BLaER1 treated with 17β-estradiol and CSF1 and Interleukin-3, amounts not matched to agents 10 nM and 100 nM (cell line): ENCODE results near the gene ANAPC7.
A peak's percentile ranks its signal among the peaks of the same experiment; 100 is the strongest.
"Not testable (repeated sequence)": the region's sequence is repeated elsewhere in the genome, so short reads cannot be mapped to it uniquely, and the experiment has no call there.

ENCODE experiments used
- H3K27ac ChIP-seq, 11 experiments: shearing (Covaris generic); formaldehyde crosslinking; 2 replicates each; pipeline ENCODE4 v1.8.1; 2022
- H3K27me3 ChIP-seq, 11 experiments: shearing (Covaris generic); formaldehyde crosslinking; 2 replicates each; pipeline ENCODE4 v1.8.1; 2022
- H3K36me3 ChIP-seq, 11 experiments: shearing (Covaris generic); formaldehyde crosslinking; 2 replicates each; pipeline ENCODE4 v1.8.1; 2022
- H3K4me1 ChIP-seq, 10 experiments: shearing (Covaris generic); formaldehyde crosslinking; 2 replicates each; pipeline ENCODE4 v1.8.1; 2022
- H3K4me2 ChIP-seq, 11 experiments: shearing (Covaris generic); formaldehyde crosslinking; 2 replicates each; pipeline ENCODE4 v1.8.1; 2022
- H3K4me3 ChIP-seq, 10 experiments: shearing (Covaris generic); formaldehyde crosslinking; 2 replicates each; pipeline ENCODE4 v1.8.1; 2022
- H3K9ac ChIP-seq, 11 experiments: shearing (Covaris generic); formaldehyde crosslinking; 2 replicates each; pipeline ENCODE4 v1.8.1; 2022
- H3K9me3 ChIP-seq, 11 experiments: shearing (Covaris generic); formaldehyde crosslinking; replicated peaks in 1 of 11; 2 replicates each; pipeline ENCODE4 v1.8.1; 2022
- H4K20me1 ChIP-seq, 11 experiments: shearing (Covaris generic); formaldehyde crosslinking; 2 replicates each; pipeline ENCODE4 v1.8.1; 2022
- Cebpa-rat ChIP-seq, 11 experiments: shearing (Covaris generic); IDR thresholded peaks; 2 replicates each; pipeline ENCODE4 v1.8.1; 2022

ANAPC7 gene

GRCh38 chr12:110403146-110403975 is at the start of gene ANAPC7:
ANAPC7 (minus strand) TSS chr12:110403708; CDS start chr12:110403627, 81 bp downstream.
- no peak for TF ChIP-seq Cebpa-rat (IDR thresholded peaks at IDR 0.05)
- H3K4me3 ChIP-seq = peak within 1 kb of the TSS; percentile 83 to 99 (median 94)
- H3K4me1 ChIP-seq = peaks cover 19 to 40% (median 33%) of the 10 kb centered on the region in 10 experiments
- peak within 1 kb of the TSS; percentile 96 to 100 (median 98) for H3K27ac ChIP-seq
- H4K20me1 ChIP-seq = peaks cover 0 to 35% (median 13%) of the 10 kb centered on the region in 11 experiments; a peak in 9 of 22 replicates
- peak within 1 kb of the TSS; percentile 90 to 98 (median 93) for H3K9ac ChIP-seq
- no peaks in the 10 kb centered on the region for H3K27me3 ChIP-seq
- peak within 1 kb of the TSS; percentile 81 to 98 (median 90) for H3K4me2 ChIP-seq
- peaks cover 5 to 40% (median 36%) of the 10 kb centered on the region in 11 experiments; a peak in 20 of 22 replicates for H3K36me3 ChIP-seq
- H3K9me3 ChIP-seq = no peaks in the 10 kb centered on the region

GRCh38 chr12:110451263-110451662 is 47.8 kb upstream of the ANAPC7 start:
- Histone ChIP-seq H3K27me3 (no peaks in the 10 kb centered on the region), H3K27ac (peak overlapping the region; percentile 48 to 100 (median 99)), H3K9ac (peak overlapping the region; percentile 42 to 100 (median 98); a peak in 19 of 22 replicates), H3K36me3 (peaks cover 32 to 82% (median 73%) of the 10 kb centered on the region in 11 experiments), H3K9me3 (no peaks in the 10 kb centered on the region), H3K4me1 (peaks cover 36 to 86% (median 76%) of the 10 kb centered on the region in 10 experiments), H4K20me1 (peaks cover 19 to 33% (median 26%) of the 10 kb centered on the region in 11 experiments; a peak in 20 of 22 replicates), H3K4me2 (peak overlapping the region in 10 of 11 experiments; percentile 59 to 88 (median 70); a peak in 19 of 22 replicates), H3K4me3 (peak overlapping the region in 2 of 10 experiments; percentile 78 to 87; a peak in 2 of 20 replicates)
- TF ChIP-seq Cebpa-rat (IDR thresholded peaks at IDR 0.05) = no peak

GRCh38 chr12:110449799-110450497 is 46.4 kb upstream of the ANAPC7 start, which contains the start of gene ARPC3:
ARPC3 (minus strand) TSS chr12:110450337; CDS start chr12:110450260, 77 bp downstream.
- Histone ChIP-seq H3K36me3 (peaks cover 46 to 86% (median 79%) of the 10 kb centered on the region in 11 experiments), H3K4me1 (peaks cover 23 to 86% (median 65%) of the 10 kb centered on the region in 10 experiments), H3K27me3 (no peaks in the 10 kb centered on the region), H4K20me1 (peaks cover 32 to 46% (median 40%) of the 10 kb centered on the region in 11 experiments; a peak in 20 of 22 replicates), H3K9ac (peak within 1 kb of the TSS; percentile 94 to 100 (median 98)), H3K4me2 (peak within 1 kb of the TSS; percentile 88 to 99 (median 94)), H3K27ac (peak within 1 kb of the TSS; percentile 96 to 100 (median 99)), H3K9me3 (no peaks in the 10 kb centered on the region), H3K4me3 (peak within 1 kb of the TSS; percentile 75 to 91 (median 79))
- no peak for TF ChIP-seq Cebpa-rat (IDR thresholded peaks at IDR 0.05)

GRCh38 chr12:110444455-110444854 is 40.9 kb upstream of the ANAPC7 start:
- no peak for TF ChIP-seq Cebpa-rat (IDR thresholded peaks at IDR 0.05)

GRCh38 chr12:110436231-110436630 is 32.7 kb upstream of the ANAPC7 start:
- Histone ChIP-seq H3K36me3 (peaks cover 65 to 79% (median 77%) of the 10 kb centered on the region in 11 experiments), H3K27me3 (no peaks in the 10 kb centered on the region)

More at GRCh38 chr12:110444455-110444854, 40.9 kb upstream of the ANAPC7 start:
- Histone ChIP-seq H4K20me1 (peaks cover 58 to 99% (median 90%) of the 10 kb centered on the region in 11 experiments; a peak in 20 of 22 replicates), H3K4me2 (peak overlapping the region in 2 of 11 experiments; percentile 96 to 99; a peak in 4 of 22 replicates), H3K27me3 (no peaks in the 10 kb centered on the region), H3K36me3 (peaks cover 76 to 99% (median 96%) of the 10 kb centered on the region in 11 experiments), H3K9me3 (no peaks in the 10 kb centered on the region), H3K4me3 (no peak overlapping the region), H3K4me1 (peaks cover 16 to 56% (median 29%) of the 10 kb centered on the region in 10 experiments), H3K9ac (no peak overlapping the region), H3K27ac (0 out of 22 replicates have a peak overlapping the region, but pooled peaks of 1 of the 11 experiments have one; percentile 7)

GRCh38 chr12:110431957-110432587 is 28.6 kb upstream of the ANAPC7 start:
- Histone ChIP-seq H3K4me2 (peak overlapping the region in 8 of 11 experiments; percentile 31 to 57 (median 46); a peak in 6 of 22 replicates), H3K9me3 (no peaks in the 10 kb centered on the region), H3K27ac (peak overlapping the region in 5 of 11 experiments; percentile 67 to 78 (median 70); a peak in 7 of 22 replicates), H3K4me1 (peaks cover 0 to 4% (median 3%) of the 10 kb centered on the region in 10 experiments; a peak in 4 of 20 replicates), H3K27me3 (no peaks in the 10 kb centered on the region), H3K36me3 (peaks cover 23 to 38% (median 35%) of the 10 kb centered on the region in 11 experiments), H3K9ac (peak overlapping the region; percentile 73 to 83 (median 80); a peak in 17 of 22 replicates), H3K4me3 (peak overlapping the region; percentile 57 to 72 (median 63); a peak in 17 of 20 replicates), H4K20me1 (peaks cover 0 to 34% (median 5%) of the 10 kb centered on the region in 11 experiments; a peak in 6 of 22 replicates)
- TF ChIP-seq Cebpa-rat (IDR thresholded peaks at IDR 0.05) = no peak

More at GRCh38 chr12:110436231-110436630, 32.7 kb upstream of the ANAPC7 start:
- no peak overlapping the region for H3K4me3 ChIP-seq
- no peak overlapping the region for H3K9ac ChIP-seq
- H4K20me1 ChIP-seq = peaks cover 4 to 75% (median 33%) of the 10 kb centered on the region in 11 experiments; a peak in 16 of 22 replicates
- H3K4me2 ChIP-seq = no peak overlapping the region
- H3K4me1 ChIP-seq = peaks cover 0 to under 1% (median 0%) of the 10 kb centered on the region in 10 experiments; a peak in 1 of 20 replicates
- H3K27ac ChIP-seq = no peak overlapping the region
- H3K9me3 ChIP-seq = no peaks in the 10 kb centered on the region
- TF ChIP-seq Cebpa-rat (IDR thresholded peaks at IDR 0.05) = no peak

- H3K27me3 ChIP-seq, H3K9me3 ChIP-seq, H3K4me2 ChIP-seq, H3K27ac ChIP-seq, H3K4me3 ChIP-seq, H3K4me1 ChIP-seq, H3K9ac ChIP-seq: not testable (repeated sequence)
- Histone ChIP-seq H4K20me1 (peaks cover 0 to 16% (median 0%) of the 10 kb centered on the region in 11 experiments; a peak in 1 of 22 replicates), H3K36me3 (peaks cover 6 to 14% (median 11%) of the 10 kb centered on the region in 11 experiments)
These were observed 26.2 kb upstream of the ANAPC7 start for GRCh38 chr12:110429676-110430075.

- Histone ChIP-seq H3K4me3 (no peak overlapping the region), H3K9ac (no peak overlapping the region), H3K4me1 (peaks cover 0 to 4% (median 3%) of the 10 kb centered on the region in 10 experiments; a peak in 4 of 20 replicates), H3K9me3 (no peaks in the 10 kb centered on the region), H4K20me1 (no peaks in the 10 kb centered on the region), H3K36me3 (no peaks in the 10 kb centered on the region), H3K4me2 (no peak overlapping the region), H3K27ac (no peak overlapping the region), H3K27me3 (no peaks in the 10 kb centered on the region)
- no peak for TF ChIP-seq Cebpa-rat (IDR thresholded peaks at IDR 0.05)
These were observed 22.9 kb upstream of the ANAPC7 start for GRCh38 chr12:110426406-110426805.
